ENCODE data around the gene KRTAP4-6.
"Not testable (repeated sequence)": the region's sequence is repeated elsewhere in the genome, so short reads cannot be mapped to it uniquely, and the experiment has no call there.

Gene KRTAP4-6

GRCh38 chr17:41145261-41145660, 4.9 kb upstream of the KRTAP4-6 start:
- DNase-seq: no peak

DNA sequence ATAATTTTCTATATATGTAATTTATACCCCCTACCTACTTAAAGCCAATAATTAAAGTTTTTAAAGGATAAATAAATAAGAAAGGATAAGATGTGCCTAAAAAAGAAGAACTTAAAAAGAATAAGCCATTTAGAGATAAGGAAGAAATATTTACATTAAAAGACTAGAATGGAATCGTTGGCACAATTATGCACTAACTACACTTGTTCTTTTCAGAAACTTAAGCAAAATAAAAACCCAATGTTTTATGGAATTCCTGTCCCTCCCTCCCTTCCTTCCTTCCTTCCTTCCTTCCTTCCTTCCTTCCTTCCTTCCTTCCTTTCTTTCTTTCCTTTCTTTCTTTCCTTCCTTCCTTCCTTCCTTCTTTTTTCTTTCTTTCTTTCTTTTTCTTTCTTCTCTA, 4.5 kb upstream of the KRTAP4-6 start:
- DNase-seq: no peak

- no peak for DNase-seq
Observed at GRCh38 chr17:41141361-41141760, 1.0 kb upstream of the KRTAP4-6 start.

DNA sequence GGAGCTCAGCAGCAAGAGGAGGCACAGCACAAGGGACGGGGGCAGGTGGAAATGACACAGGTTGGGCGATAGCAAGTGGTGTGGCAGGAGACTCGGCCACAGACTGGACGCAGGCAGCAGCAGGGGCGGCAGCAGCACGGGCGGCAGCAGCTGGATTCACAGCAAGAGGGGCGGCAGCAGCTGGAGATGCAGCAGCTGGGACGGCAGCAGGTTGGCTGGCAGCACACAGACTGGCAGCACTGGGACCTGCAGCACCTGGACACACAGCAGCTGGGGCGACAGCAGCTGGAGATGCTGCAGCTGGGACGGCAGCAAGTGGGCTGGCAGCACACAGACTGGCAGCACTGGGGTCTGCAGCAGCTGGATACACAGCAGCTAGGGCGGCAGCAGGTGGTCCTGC, 479 bp downstream of the KRTAP4-6 start:
- not testable (repeated sequence) for DNase-seq

DNA sequence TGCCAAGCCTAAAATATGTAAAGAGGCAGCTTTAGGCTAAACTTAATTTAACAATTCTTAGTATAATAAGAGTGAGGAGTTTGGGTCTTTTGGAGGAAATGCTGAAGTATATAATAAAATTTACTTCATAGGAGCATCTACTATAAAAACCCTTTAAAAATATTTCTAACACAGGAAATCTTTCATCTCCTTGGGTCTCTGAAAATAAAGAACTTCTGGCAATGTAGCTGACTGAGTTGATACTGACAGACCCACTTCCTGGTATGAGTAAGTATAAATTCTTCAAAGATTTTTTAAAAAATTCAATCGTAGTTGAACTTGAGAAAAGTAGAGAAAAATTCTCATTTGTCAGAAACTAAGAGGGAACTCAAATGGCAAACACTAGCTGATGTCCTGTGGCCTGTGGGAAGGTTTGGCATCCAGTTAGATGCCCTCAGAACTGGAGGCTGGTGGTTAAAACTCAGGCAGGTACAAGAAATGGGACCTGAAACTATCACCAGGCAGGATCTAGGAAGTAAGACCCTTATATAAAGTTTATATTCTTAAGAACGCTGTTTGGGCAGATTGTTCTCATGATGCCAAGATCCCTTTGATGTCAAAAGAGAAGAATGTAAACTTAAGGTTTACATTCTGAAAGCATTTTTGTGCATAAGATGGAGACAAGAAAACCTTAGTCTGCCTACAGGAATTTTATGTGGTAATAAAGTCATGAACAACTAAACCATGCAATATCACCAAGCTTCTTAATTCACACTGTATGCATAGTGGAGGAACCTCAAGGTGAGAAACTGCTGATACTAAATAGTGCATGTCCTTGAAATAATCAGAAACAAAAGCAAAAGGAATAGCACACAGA, 6.2 kb downstream of the KRTAP4-6 start:
- no peak for DNase-seq

- DNase-seq: no peak
Observed at GRCh38 chr17:41131979-41132378, 8.4 kb downstream of the KRTAP4-6 start.

DNA sequence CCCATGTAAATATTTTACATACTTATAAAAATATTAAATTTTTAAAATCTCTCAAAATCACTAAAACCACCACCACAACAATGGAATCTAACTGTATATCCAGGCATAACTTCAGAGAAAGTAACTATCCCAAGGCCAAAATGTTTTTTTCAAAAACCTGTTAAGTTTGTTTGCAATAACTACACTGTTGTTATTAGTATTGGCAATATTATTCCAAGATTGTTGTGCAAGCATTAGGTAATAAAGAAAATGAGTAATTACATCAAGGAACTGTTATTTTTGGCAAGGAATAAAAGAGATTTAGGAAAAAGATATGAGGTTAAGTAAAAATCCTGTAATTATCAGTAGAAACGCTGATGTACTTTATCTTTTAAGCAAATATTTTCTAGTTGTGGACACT, 13.0 kb downstream of the KRTAP4-6 start:
- DNase-seq: no peak

GRCh38 chr17:41126412-41126811, 13.9 kb downstream of the KRTAP4-6 start:
- DNase-seq: no peak

- DNase-seq: no peak
Observed at GRCh38 chr17:41125064-41125463, 15.3 kb downstream of the KRTAP4-6 start.

DNA sequence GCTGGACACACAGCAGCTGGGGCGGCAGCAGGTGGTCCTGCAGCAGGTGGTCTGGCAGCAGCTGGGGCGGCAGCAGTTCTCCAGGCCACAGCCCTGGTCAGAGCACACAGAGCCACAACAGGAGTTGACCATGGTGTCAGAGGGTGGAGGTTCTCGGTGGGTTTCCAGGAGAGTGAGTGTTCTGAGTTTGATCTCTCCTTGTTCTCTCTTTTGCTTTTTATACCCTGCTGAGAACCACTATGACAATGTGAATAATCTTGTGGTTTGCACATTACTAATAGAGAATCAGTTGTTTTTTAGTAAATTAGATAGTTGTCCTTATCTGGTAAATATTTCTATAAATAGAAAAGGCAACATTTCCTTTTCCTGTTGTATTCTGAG, 16.4 kb downstream of the KRTAP4-6 start, which contains the start of gene KRTAP4-12:
TSS of gene KRTAP4-12 (minus strand) at position 192 of the 381 bp plus-strand sequence. CDS start at position 132, 60 bp downstream.
- not testable (repeated sequence) for DNase-seq

DNA sequence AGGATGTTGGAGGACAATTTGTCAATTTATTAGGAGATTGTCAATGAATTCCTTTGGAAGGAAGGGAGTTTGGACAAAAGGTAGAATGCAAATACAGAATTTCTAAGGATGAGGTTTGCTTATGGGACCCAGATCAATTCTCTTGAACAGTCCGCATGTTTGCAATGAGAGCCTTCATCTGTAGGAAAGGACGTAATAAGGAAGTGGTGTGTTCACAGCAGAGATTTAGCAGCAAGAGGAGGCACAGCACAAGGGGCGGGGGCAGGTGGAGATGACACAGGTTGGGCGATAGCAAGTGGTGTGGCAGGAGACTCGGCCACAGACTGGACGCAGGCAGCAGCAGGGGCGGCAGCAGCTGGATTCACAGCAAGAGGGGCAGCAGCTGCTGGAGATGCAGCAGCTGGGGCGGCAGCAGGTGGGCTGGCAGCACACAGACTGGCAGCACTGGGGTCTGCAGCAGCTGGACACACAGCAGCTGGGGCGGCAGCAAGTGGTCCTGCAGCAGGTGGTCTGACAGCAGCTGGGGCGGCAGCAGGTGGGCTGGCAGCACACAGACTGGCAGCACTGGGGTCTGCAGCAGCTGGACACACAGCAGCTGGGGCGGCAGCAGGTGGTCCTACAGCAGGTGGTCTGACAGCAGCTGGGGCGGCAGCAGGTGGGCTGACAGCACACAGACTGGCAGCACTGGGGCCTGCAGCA, 16.9 kb downstream of the KRTAP4-6 start:
- not testable (repeated sequence) for DNase-seq

DNA sequence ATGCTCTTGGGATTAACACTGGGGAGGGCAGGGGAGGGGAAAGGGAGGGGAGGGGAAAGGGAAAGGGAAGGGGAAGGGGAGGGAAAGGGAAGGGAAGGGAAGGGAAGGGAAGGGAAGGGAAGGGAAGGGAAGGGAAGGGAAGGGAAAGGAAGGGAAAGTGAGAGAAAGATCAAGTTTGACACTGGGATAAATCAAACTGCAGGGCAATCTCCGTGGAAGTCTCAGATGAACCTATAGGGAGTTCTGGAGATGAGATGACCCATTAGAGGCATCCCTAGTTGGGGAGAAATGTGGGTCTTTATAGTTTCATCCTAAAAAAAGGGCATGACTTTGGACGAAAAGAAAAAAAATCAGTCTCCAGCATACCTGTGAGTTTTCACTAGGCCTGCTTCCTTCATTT, 18.6 kb downstream of the KRTAP4-6 start:
- no peak for DNase-seq

DNA sequence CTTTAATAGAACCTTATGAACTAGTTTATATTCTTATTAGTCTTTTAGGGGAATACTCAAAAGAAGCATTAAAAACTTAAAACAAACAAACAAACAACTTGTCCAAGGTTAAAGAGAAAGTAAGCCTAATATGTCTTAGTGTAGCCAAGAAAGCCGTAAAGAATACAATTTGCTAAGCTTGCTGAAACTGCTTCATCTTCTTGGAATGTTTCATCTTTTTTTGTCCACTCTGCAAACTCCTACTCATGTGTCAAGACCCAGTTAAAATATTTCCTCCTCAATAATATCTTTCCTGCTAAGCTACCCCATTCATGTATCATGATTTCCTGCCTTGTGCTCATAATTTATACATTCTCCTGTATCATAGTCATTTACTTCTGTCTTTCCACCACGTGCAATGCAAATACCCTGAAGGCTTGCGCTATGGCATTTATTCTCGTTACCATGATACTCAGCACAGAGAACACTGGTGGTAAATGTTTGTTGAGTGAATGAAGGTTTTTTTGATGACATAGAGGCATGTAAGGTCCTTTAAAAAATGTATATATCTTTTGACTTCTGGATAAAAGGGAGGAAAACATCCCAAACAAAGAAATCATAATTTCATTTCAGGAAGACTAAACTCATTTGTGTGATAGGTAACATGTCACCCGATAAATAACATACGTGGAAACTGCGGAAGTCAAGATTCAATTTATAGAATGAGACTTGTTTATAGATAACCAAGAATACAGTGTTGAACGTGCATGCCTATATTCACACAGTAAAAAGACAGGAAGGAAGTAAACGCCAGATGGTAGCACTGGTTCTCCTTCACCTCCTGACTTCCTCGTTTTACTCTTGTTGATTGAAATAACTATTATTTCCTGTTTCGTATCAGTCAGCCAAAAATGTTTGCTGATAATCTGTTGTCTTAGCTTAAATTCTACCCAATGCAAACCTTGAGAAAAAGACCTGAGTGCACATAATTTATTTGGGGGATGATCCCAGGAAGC, 20.4 kb downstream of the KRTAP4-6 start:
- DNase-seq: not testable (repeated sequence)

- no peak for DNase-seq
Observed at GRCh38 chr17:41118721-41119120, 21.6 kb downstream of the KRTAP4-6 start.

DNA sequence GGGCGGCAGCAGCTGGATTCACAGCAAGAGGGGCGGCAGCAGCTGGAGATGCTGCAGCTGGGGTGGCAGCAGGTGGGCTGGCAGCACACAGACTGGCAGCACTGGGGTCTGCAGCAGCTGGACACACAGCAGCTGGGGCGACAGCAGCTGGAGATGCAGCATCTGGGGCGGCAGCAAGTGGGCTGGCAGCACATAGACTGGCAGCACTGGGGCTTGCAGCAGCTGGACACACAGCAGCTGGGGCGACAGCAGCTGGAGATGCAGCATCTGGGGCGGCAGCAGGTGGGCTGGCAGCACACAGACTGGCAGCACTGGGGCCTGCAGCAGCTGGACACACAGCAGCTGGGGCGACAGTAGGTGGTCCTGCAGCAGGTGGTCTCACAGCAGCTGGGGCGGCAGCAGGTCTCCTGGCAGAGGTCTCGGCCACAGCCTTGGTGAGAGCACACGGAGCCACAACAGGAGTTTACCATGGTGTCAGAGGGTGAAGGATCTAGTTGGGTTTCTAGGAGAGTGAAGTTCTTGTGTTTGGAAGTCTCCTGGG, 22.4 kb downstream of the KRTAP4-6 start, which contains the start of gene KRTAP4-11:
TSS of gene KRTAP4-11 (minus strand) at position 528 of the 541 bp plus-strand sequence. CDS start at position 470, 58 bp downstream.
- DNase-seq: not testable (repeated sequence)

DNA sequence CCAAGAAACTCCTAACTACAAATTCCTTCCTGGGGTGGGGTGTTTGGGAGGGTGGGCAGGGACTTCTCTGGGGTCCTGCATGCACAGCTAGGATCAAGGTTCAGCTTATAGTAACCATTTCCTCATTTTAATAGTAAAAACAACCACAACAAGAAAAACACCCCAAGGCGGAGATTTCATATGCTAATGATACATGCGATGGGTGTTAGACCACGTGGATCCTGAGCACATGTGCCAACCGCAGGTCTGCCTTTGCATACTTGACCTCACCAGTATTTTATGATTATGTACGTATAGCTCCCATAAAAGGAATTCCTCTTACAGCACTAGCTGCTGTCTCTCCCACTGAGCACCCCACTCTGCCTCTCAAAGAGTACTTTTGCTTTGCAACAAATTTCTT, 24.0 kb downstream of the KRTAP4-6 start:
- DNase-seq: no peak

- DNase-seq: no peak
Observed at GRCh38 chr17:41111151-41111885, 29.0 kb downstream of the KRTAP4-6 start.

- not testable (repeated sequence) for DNase-seq
Observed at GRCh38 chr17:41108728-41109386, 31.5 kb downstream of the KRTAP4-6 start.

DNA sequence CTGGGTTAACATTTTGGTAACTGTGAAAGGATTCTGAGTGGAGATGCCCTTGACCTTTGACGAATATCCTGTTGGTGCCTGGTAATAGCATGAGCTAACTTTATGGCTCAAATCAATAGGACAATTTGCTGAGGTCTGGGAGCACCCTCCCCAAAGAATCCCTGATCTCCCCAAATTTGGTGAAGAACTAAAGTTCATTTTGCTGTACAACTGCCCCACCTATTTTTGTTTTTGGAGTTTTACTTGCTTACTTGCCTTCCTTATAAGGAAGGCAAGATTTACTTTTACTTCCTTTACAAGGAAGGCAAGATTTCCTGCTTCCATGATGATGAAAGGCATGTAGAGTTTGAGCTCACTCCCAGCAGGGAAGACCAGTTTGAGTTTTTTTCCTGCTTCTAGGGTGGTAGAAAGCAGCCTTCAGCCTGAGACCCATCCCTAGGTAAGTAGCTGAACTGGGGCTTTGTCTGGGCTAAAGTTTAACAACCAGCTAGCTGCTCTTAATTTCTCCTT, 32.3 kb downstream of the KRTAP4-6 start:
- no peak for DNase-seq

DNA sequence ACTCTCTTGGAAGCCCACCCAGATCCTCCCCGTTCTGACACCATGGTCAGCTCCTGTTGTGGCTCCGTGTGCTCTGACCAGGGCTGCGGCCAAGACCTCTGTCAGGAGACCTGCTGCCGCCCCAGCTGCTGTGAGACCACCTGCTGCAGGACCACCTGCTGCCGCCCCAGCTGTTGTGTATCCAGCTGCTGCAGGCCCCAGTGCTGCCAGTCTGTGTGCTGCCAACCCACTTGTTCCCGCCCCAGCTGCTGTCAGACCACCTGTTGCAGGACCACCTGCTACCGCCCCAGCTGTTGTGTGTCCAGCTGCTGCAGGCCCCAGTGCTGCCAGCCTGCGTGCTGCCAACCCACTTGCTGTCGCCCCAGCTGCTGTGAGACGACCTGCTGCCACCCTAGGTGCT, 35.0 kb downstream of the KRTAP4-6 start, which contains the start of gene KRTAP4-9:
TSS of gene KRTAP4-9 (plus strand) at position 43 of the 400 bp plus-strand sequence. CDS start at position 43, 0 bp downstream.
- not testable (repeated sequence) for DNase-seq
